H9 (cell line): ENCODE data around the gene NKX6-2. TPM values are rescaled to one million over a fixed set of nuclear protein-coding genes. Genes with fewer than 3 reads are reported as not detected.

Experiments used
- DNase-seq: peaks from one replicate; pipeline ENCODE4 v3.0.0-alpha.2; 2017
- H2AFZ ChIP-seq: one replicate; pipeline ENCODE4 v1.6.1; 2013; ENCODE audit warnings: mild to moderate bottlenecking, low read length, control low read depth, moderate library complexity
- H2AK5ac ChIP-seq: 2 replicates; pipeline ENCODE4 v1.6.1; 2013; ENCODE audit warnings: low read length, control low read depth, mixed read lengths; ENCODE audit not compliant: insufficient read length
- H2BK120ac ChIP-seq: one replicate; pipeline ENCODE4 v1.6.1; 2013; ENCODE audit warnings: low read depth, mild to moderate bottlenecking, low read length, control low read depth, inconsistent platforms; ENCODE audit not compliant: poor library complexity, severe bottlenecking
- H2BK12ac ChIP-seq: 2 replicates; pipeline ENCODE4 v1.6.1; 2013; ENCODE audit warnings: low read length, control low read depth, mixed read lengths, low read depth; ENCODE audit not compliant: insufficient read length
- H2BK15ac ChIP-seq: 2 replicates; pipeline ENCODE4 v1.6.1; 2013; ENCODE audit warnings: low read depth, low read length, control low read depth
- H2BK20ac ChIP-seq: one replicate; pipeline ENCODE4 v1.6.1; 2013; ENCODE audit warnings: low read depth, mild to moderate bottlenecking, low read length, control low read depth, inconsistent platforms; ENCODE audit not compliant: poor library complexity, severe bottlenecking
- H2BK5ac ChIP-seq: 2 replicates; pipeline ENCODE4 v1.6.1; 2013; ENCODE audit warnings: low read length, control low read depth, mixed read lengths; ENCODE audit not compliant: insufficient read length
- H3K14ac ChIP-seq: 2 replicates; pipeline ENCODE4 v1.6.1; 2013; ENCODE audit warnings: low read length, control low read depth; ENCODE audit not compliant: insufficient read depth
- H3K18ac ChIP-seq: 2 replicates; pipeline ENCODE4 v1.6.1; 2013; ENCODE audit warnings: low read depth, mild to moderate bottlenecking, mixed read lengths, low read length, control low read depth; ENCODE audit not compliant: insufficient read length
- H3K23ac ChIP-seq: 2 replicates; pipeline ENCODE4 v1.6.1; 2013; ENCODE audit warnings: low read length, control low read depth, mixed read lengths, low read depth; ENCODE audit not compliant: insufficient read length
- H3K23me2 ChIP-seq: 2 replicates; pipeline ENCODE4 v1.6.1; 2013; ENCODE audit warnings: low read depth, mild to moderate bottlenecking, mixed read lengths, low read length, control low read depth; ENCODE audit not compliant: insufficient read length, poor library complexity, severe bottlenecking
- H3K27ac ChIP-seq: 2 replicates; pipeline ENCODE4 v1.5.1; 2013; ENCODE audit warnings: low read length, control low read depth, mixed read lengths, low read depth; ENCODE audit not compliant: insufficient read length
- H3K27me3 ChIP-seq: 2 replicates; pipeline ENCODE4 v1.6.1; 2013; ENCODE audit warnings: low read length, control low read depth, inconsistent platforms; ENCODE audit not compliant: insufficient read depth
- H3K4ac ChIP-seq: 2 replicates; pipeline ENCODE4 v1.6.1; 2013; ENCODE audit warnings: low read depth, mild to moderate bottlenecking, control low read depth, inconsistent platforms, low read length, moderate library complexity
- H3K4me1 ChIP-seq: 2 replicates; pipeline ENCODE4 v1.6.1; 2013; ENCODE audit warnings: low read length, control low read depth, inconsistent platforms; ENCODE audit not compliant: insufficient read depth
- H3K4me2 ChIP-seq: 2 replicates; pipeline ENCODE4 v1.6.1; 2013; ENCODE audit warnings: low read length, control low read depth, mixed read lengths; ENCODE audit not compliant: insufficient read length, insufficient read depth
- H3K56ac ChIP-seq: 2 replicates; pipeline ENCODE4 v1.6.1; 2013; ENCODE audit warnings: low read depth, mild to moderate bottlenecking, mixed read lengths, low read length, control low read depth; ENCODE audit not compliant: insufficient read length
- H3K79me1 ChIP-seq: 2 replicates; pipeline ENCODE4 v1.6.1; 2013; ENCODE audit warnings: low read depth, mild to moderate bottlenecking, moderate library complexity, low read length, control low read depth, inconsistent platforms; ENCODE audit not compliant: insufficient read depth, poor library complexity, severe bottlenecking
- H3K79me2 ChIP-seq: 2 replicates; pipeline ENCODE4 v1.6.1; 2013; ENCODE audit warnings: low read length, control low read depth, inconsistent platforms; ENCODE audit not compliant: insufficient read depth
- H3K9ac ChIP-seq: 2 replicates; pipeline ENCODE4 v1.6.1; 2013; ENCODE audit warnings: low read length, control low read depth, mixed read lengths; ENCODE audit not compliant: insufficient read length; ENCODE audit errors: extremely low read depth
- H3K9me3 ChIP-seq: one replicate; pipeline ENCODE4 v1.6.1; 2013; ENCODE audit warnings: low read depth, low read length, inconsistent platforms; ENCODE audit not compliant: control insufficient read depth
- H3T11ph ChIP-seq: one replicate; pipeline ENCODE4 v1.6.1; 2013; ENCODE audit warnings: mild to moderate bottlenecking, low read length, control low read depth, inconsistent platforms
- H4K20me1 ChIP-seq: one replicate; pipeline ENCODE4 v1.6.1; 2013; ENCODE audit not compliant: control insufficient read depth, insufficient read length, insufficient read depth
- H4K5ac ChIP-seq: 2 replicates; pipeline ENCODE4 v1.6.1; 2013; ENCODE audit warnings: low read depth, mild to moderate bottlenecking, mixed read lengths, low read length, control low read depth; ENCODE audit not compliant: insufficient read length
- H4K8ac ChIP-seq: replicated peaks from 2 replicates; pipeline ENCODE4 v1.6.1; 2013; ENCODE audit warnings: low read length, control low read depth, mixed read lengths, low read depth; ENCODE audit not compliant: insufficient read length
- H4K91ac ChIP-seq: 2 replicates; pipeline ENCODE4 v1.6.1; 2013; ENCODE audit warnings: low read depth, mild to moderate bottlenecking, moderate library complexity, mixed read lengths, low read length, control low read depth; ENCODE audit not compliant: insufficient read length
- H3K27ac Mint-ChIP-seq, 3 experiments: 2 replicates in 2 of 3; 3 replicates in 1 of 3; pipeline ENCODE4 v1.8.0; 2020 to 2021; ENCODE audit warnings: mixed read lengths in 3 of 3, mild to moderate bottlenecking in 1 of 3, moderate library complexity in 1 of 3
- H3K27me3 Mint-ChIP-seq: 2 replicates; pipeline ENCODE4 v1.8.0; 2021; ENCODE audit warnings: low read depth, mild to moderate bottlenecking, moderate library complexity, mixed read lengths
- H3K36me3 Mint-ChIP-seq, 3 experiments: 2 replicates in 2 of 3; 3 replicates in 1 of 3; pipeline ENCODE4 v1.8.0; 2020 to 2021; ENCODE audit warnings: low read depth in 3 of 3, mixed read lengths in 3 of 3; ENCODE audit not compliant: insufficient read depth in 1 of 3
- H3K4me1 Mint-ChIP-seq, 2 experiments: 2 replicates each; pipeline ENCODE4 v1.8.0; 2020; ENCODE audit warnings: mixed read lengths in 2 of 2
- H3K4me3 Mint-ChIP-seq, 2 experiments: 2 replicates in 1 of 2; 3 replicates in 1 of 2; pipeline ENCODE4 v1.8.0; 2020 to 2021; ENCODE audit warnings: mild to moderate bottlenecking in 2 of 2, mixed read lengths in 2 of 2, moderate library complexity in 1 of 2
- H3K9me3 Mint-ChIP-seq, 2 experiments: 2 replicates in 1 of 2; 3 replicates in 1 of 2; pipeline ENCODE4 v1.8.0; 2020; ENCODE audit warnings: mild to moderate bottlenecking in 2 of 2, mixed read lengths in 2 of 2, moderate library complexity in 1 of 2
- WGBS: extraction: QIAGEN DNeasy Blood & Tissue Kit; methylation state at CpG from one replicate; pipeline ENCODE4 v1.1.7; 2013; ENCODE audit warnings: missing lambda C conversion rate, low lambda C conversion rate, mixed read lengths; ENCODE audit not compliant: insufficient read length; ENCODE audit errors: extremely low coverage; 5-methylcytosine and 5-hydroxymethylcytosine counted together
- total RNA-seq: library from RNA; stranded (reverse); gene quantifications from 2 replicates; pipeline ENCODE4 v1.2.1, GENCODE V29; 2021
- TF ChIP-seq, protein P1 (sequence below): fragments of 200-600 bp; sonication (generic); conservative IDR thresholded peaks from 3 replicates; pipeline ENCODE4 v1.8.0; 2021; ENCODE audit warnings: antibody characterized with exemption, mild to moderate bottlenecking

NKX6-2 gene
- total RNA-seq, 1 experiment from 2014 or later = 0.13 TPM

- no peak for DNase-seq
- Mint-ChIP-seq H3K27ac (no peak overlapping the region), H3K36me3 (no peaks in the 10 kb centered on the region; a peak in 2 of 7 replicates)
Observed at GRCh38 chr10:132803416-132804210, 17.7 kb upstream of the NKX6-2 start.

More at GRCh38 chr10:132803416-132804210, 17.7 kb upstream of the NKX6-2 start:
- Histone ChIP-seq H3K23me2 (no peaks in the 10 kb centered on the region), H2BK20ac (no peak overlapping the region), H3K27ac (no peak overlapping the region), H4K8ac (no peak overlapping the region), H2BK5ac (no peak overlapping the region), H3T11ph (no peak overlapping the region), H4K20me1 (no peaks in the 10 kb centered on the region), H3K9me3 (no peaks in the 10 kb centered on the region), H3K14ac (no peak overlapping the region; the same call in 1 of the 2 replicates), H3K4me2 (no peak overlapping the region), H2BK12ac (no peak overlapping the region), H3K27me3 (no peaks in the 10 kb centered on the region), H2AFZ (no peak overlapping the region), H2BK15ac (no peak overlapping the region), H3K79me1 (no peaks in the 10 kb centered on the region), H3K4me1 (no peaks in the 10 kb centered on the region), H3K79me2 (no peaks in the 10 kb centered on the region), H3K4ac (no peak overlapping the region), H3K18ac (no peak overlapping the region), H2AK5ac (no peak overlapping the region), H3K23ac (no peak overlapping the region), H3K9ac (no peak overlapping the region), H2BK120ac (no peak overlapping the region), H4K91ac (no peak overlapping the region), H3K56ac (no peak overlapping the region), H4K5ac (no peak overlapping the region)
- no CpG with 5 or more reads among the region's 34 CpGs for WGBS
- Mint-ChIP-seq H3K9me3 (peaks cover 0 to 6% of the 10 kb centered on the region in 2 experiments; a peak in 3 of 5 replicates), H3K4me1 (peaks cover 0 to 14% of the 10 kb centered on the region in 2 experiments; a peak in 2 of 4 replicates), H3K27me3 (no peaks in the 10 kb centered on the region; the same call in 1 of the 2 replicates), H3K4me3 (peak overlapping the region in 1 of 2 experiments; percentile 15; a peak in 1 of 5 replicates)
- TF ChIP-seq, protein P1, sequence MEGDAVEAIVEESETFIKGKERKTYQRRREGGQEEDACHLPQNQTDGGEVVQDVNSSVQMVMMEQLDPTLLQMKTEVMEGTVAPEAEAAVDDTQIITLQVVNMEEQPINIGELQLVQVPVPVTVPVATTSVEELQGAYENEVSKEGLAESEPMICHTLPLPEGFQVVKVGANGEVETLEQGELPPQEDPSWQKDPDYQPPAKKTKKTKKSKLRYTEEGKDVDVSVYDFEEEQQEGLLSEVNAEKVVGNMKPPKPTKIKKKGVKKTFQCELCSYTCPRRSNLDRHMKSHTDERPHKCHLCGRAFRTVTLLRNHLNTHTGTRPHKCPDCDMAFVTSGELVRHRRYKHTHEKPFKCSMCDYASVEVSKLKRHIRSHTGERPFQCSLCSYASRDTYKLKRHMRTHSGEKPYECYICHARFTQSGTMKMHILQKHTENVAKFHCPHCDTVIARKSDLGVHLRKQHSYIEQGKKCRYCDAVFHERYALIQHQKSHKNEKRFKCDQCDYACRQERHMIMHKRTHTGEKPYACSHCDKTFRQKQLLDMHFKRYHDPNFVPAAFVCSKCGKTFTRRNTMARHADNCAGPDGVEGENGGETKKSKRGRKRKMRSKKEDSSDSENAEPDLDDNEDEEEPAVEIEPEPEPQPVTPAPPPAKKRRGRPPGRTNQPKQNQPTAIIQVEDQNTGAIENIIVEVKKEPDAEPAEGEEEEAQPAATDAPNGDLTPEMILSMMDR = no peak
